ENCODE measurements around the gene SMIM20. TPM values are rescaled to one million over a fixed set of nuclear protein-coding genes. Genes with fewer than 3 reads are reported as not detected.

The SMIM20 gene
- total and polyA plus RNA-seq, 2 experiments from 2014 or later = 56.6 to 82.9 TPM

DNA sequence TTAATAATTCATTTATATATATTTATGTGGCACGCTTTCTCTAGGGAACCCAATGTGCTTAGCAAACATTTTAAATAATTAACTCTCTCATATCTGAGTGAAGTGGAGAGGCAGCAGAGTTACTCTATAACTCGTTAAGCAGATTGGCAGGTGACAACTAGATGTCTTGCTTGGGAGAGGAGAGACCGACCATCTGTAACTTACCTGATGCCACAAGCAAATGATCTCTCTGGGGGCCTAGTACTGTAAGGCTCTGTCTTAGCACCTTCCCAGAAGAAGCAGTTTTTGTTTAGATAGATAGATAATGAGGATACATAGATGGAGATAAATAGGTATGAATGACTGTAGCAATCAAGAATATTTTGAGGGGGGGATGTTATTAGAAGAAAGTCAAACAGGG, 39.4 kb upstream of the SMIM20 start:
- TF ChIP-seq POLR2AphosphoS5 (IDR thresholded peaks at IDR 0.05; ENCODE audit: low read depth) (no peak), NANOG (IDR thresholded peaks at IDR 0.05; ENCODE audit: borderline replicate concordance) (no peak)
- Histone ChIP-seq H3K4me1 (ENCODE audit: insufficient read depth) (peaks cover 10% of the 10 kb centered on the region; the same call in 1 of the 2 replicates), H3K4me3 (no peak overlapping the region), H2AFZ (no peak overlapping the region), H3K9me2 (ENCODE audit: insufficient read depth) (no peaks in the 10 kb centered on the region; the same call in 1 of the 2 replicates), H3K27ac (ENCODE audit: low read depth) (no peak overlapping the region), H3F3A (replicated peaks; ENCODE audit: low read depth) (no peaks in the 10 kb centered on the region), H3K79me2 (replicated peaks; ENCODE audit: insufficient read depth) (no peaks in the 10 kb centered on the region), H3K36me3 (ENCODE audit: insufficient read depth) (no peaks in the 10 kb centered on the region), H4K20me1 (replicated peaks; ENCODE audit: insufficient read depth) (no peaks in the 10 kb centered on the region; the same call in 1 of the 2 replicates), H3K4me2 (no peak overlapping the region), H3K27me3 (ENCODE audit: insufficient read depth) (no peaks in the 10 kb centered on the region)
- no peak for DNase-seq (ENCODE audit: low spot score)
- peaks cover 2% of the 10 kb centered on the region for H3K27me3 Mint-ChIP-seq (ENCODE audit: insufficient read depth, low read depth, poor library complexity)
- ATAC-seq = no peak
- H3K27ac Mint-ChIP-seq = no peak overlapping the region
- H3K9me3 Mint-ChIP-seq = no peaks in the 10 kb centered on the region
- peaks cover 5% of the 10 kb centered on the region; the same call in 2 of the 3 replicates for H3K4me1 Mint-ChIP-seq
- no peaks in the 10 kb centered on the region for H3K36me3 Mint-ChIP-seq (ENCODE audit: low read depth)
- H3K4me3 Mint-ChIP-seq = no peak overlapping the region

DNA sequence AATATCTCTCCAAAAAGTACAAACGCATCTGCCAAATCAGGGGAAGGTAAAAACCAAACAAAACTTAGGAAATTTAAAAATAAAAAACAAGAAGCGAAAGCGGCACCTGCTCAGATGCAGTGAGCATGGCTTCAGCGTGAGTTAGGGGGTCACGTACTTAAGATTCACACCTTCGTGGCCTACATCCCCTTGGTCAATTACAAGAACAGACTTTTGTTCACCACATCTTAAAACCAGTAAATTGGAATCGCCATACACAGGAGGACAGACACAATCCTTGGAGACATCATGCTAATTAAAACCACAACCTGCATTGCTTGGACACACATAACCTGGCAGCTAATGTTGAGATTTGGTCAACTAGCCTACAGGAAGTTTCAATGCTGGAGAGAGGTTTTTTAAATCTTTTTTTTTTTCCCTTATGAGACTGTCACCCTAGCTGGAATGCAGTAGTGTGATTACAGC, 38.7 kb upstream of the SMIM20 start:
- Histone ChIP-seq H3F3A (replicated peaks; ENCODE audit: low read depth) (no peaks in the 10 kb centered on the region), H3K4me1 (ENCODE audit: insufficient read depth) (peaks cover 10% of the 10 kb centered on the region; the same call in 1 of the 2 replicates), H3K27me3 (ENCODE audit: insufficient read depth) (no peaks in the 10 kb centered on the region), H3K4me2 (no peak overlapping the region), H3K79me2 (replicated peaks; ENCODE audit: insufficient read depth) (no peaks in the 10 kb centered on the region), H3K9me2 (ENCODE audit: insufficient read depth) (no peaks in the 10 kb centered on the region; the same call in 1 of the 2 replicates), H2AFZ (no peak overlapping the region), H3K4me3 (no peak overlapping the region), H3K27ac (ENCODE audit: low read depth) (no peak overlapping the region), H3K36me3 (ENCODE audit: insufficient read depth) (no peaks in the 10 kb centered on the region), H4K20me1 (replicated peaks; ENCODE audit: insufficient read depth) (no peaks in the 10 kb centered on the region; the same call in 1 of the 2 replicates)
- ATAC-seq (no peak), DNase-seq (ENCODE audit: low spot score) (no peak)
- TF ChIP-seq JUNB (IDR thresholded peaks at IDR 0.05; ENCODE audit: unreplicated experiment) (no peak), POLR2AphosphoS5 (IDR thresholded peaks at IDR 0.05; ENCODE audit: low read depth) (no peak), ZNF114 (CRISPR knock-in tag; IDR thresholded peaks at IDR 0.05) (no peak), NANOG (IDR thresholded peaks at IDR 0.05; ENCODE audit: borderline replicate concordance) (no peak), ZNF331 (CRISPR knock-in tag; IDR thresholded peaks at IDR 0.05; ENCODE audit: low read depth) (no peak), CREB1 (CRISPR knock-in tag; IDR thresholded peaks at IDR 0.05; ENCODE audit: low read depth) (no peak)
- H3K9me3 Mint-ChIP-seq = no peaks in the 10 kb centered on the region
- H3K4me1 Mint-ChIP-seq = peaks cover 5% of the 10 kb centered on the region; the same call in 2 of the 3 replicates
- H3K27me3 Mint-ChIP-seq (ENCODE audit: insufficient read depth, low read depth, poor library complexity) = peaks cover 4% of the 10 kb centered on the region
- H3K36me3 Mint-ChIP-seq (ENCODE audit: low read depth) = no peaks in the 10 kb centered on the region
- H3K4me3 Mint-ChIP-seq = no peak overlapping the region
- no peak overlapping the region for H3K27ac Mint-ChIP-seq

DNA sequence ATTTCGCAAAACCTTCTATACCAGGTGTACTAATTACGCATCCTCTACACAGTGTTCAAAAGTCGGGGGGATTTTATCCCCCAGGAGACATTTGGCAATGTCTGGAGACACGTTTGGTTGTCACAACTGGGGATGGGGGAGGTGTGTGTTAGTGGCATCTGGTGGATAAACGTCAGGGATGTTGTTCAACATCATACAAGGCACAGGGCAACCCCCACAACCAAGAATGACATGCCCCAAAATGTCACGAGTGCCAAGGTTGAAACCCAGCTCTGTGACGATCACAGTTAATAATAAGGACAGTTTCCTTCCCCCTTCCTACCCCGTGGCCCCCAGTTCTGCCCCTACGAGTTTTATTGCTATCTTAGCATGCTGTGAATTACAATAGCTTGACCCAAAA, 35.3 kb upstream of the SMIM20 start:
- Histone ChIP-seq H3K4me2 (no peak overlapping the region), H3K4me3 (no peak overlapping the region), H3K36me3 (ENCODE audit: insufficient read depth) (no peaks in the 10 kb centered on the region), H3K79me2 (replicated peaks; ENCODE audit: insufficient read depth) (no peaks in the 10 kb centered on the region), H3K27ac (ENCODE audit: low read depth) (no peak overlapping the region), H2AFZ (peak overlapping the region; percentile 73; the same call in 1 of the 2 replicates), H3K27me3 (ENCODE audit: insufficient read depth) (no peaks in the 10 kb centered on the region), H4K20me1 (replicated peaks; ENCODE audit: insufficient read depth) (no peaks in the 10 kb centered on the region; the same call in 1 of the 2 replicates), H3K9me2 (ENCODE audit: insufficient read depth) (no peaks in the 10 kb centered on the region), H3F3A (replicated peaks; ENCODE audit: low read depth) (no peaks in the 10 kb centered on the region), H3K4me1 (ENCODE audit: insufficient read depth) (peaks cover 10% of the 10 kb centered on the region; the same call in 1 of the 2 replicates)
- Mint-ChIP-seq H3K27me3 (ENCODE audit: insufficient read depth, low read depth, poor library complexity) (peaks cover 4% of the 10 kb centered on the region), H3K4me1 (peaks cover 5% of the 10 kb centered on the region; the same call in 2 of the 3 replicates), H3K4me3 (no peak overlapping the region), H3K9me3 (no peaks in the 10 kb centered on the region), H3K27ac (no peak overlapping the region), H3K36me3 (ENCODE audit: low read depth) (no peaks in the 10 kb centered on the region)
- ATAC-seq (no peak), DNase-seq (ENCODE audit: low spot score) (no peak)
- TF ChIP-seq ZNF331 (CRISPR knock-in tag; IDR thresholded peaks at IDR 0.05; ENCODE audit: low read depth) (no peak), ZNF114 (CRISPR knock-in tag; IDR thresholded peaks at IDR 0.05) (no peak), POLR2AphosphoS5 (IDR thresholded peaks at IDR 0.05; ENCODE audit: low read depth) (no peak), JUNB (IDR thresholded peaks at IDR 0.05; ENCODE audit: unreplicated experiment) (no peak), EZH2 (IDR thresholded peaks at IDR 0.05; ENCODE audit: low read depth, unreplicated experiment) (no peak), STAT1 (IDR thresholded peaks at IDR 0.05; ENCODE audit: unreplicated experiment) (no peak)
- TF ChIP-seq, protein P1, sequence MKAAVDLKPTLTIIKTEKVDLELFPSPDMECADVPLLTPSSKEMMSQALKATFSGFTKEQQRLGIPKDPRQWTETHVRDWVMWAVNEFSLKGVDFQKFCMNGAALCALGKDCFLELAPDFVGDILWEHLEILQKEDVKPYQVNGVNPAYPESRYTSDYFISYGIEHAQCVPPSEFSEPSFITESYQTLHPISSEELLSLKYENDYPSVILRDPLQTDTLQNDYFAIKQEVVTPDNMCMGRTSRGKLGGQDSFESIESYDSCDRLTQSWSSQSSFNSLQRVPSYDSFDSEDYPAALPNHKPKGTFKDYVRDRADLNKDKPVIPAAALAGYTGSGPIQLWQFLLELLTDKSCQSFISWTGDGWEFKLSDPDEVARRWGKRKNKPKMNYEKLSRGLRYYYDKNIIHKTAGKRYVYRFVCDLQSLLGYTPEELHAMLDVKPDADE (IDR thresholded peaks at IDR 0.05) = no peak
- TF ChIP-seq, protein P2, sequence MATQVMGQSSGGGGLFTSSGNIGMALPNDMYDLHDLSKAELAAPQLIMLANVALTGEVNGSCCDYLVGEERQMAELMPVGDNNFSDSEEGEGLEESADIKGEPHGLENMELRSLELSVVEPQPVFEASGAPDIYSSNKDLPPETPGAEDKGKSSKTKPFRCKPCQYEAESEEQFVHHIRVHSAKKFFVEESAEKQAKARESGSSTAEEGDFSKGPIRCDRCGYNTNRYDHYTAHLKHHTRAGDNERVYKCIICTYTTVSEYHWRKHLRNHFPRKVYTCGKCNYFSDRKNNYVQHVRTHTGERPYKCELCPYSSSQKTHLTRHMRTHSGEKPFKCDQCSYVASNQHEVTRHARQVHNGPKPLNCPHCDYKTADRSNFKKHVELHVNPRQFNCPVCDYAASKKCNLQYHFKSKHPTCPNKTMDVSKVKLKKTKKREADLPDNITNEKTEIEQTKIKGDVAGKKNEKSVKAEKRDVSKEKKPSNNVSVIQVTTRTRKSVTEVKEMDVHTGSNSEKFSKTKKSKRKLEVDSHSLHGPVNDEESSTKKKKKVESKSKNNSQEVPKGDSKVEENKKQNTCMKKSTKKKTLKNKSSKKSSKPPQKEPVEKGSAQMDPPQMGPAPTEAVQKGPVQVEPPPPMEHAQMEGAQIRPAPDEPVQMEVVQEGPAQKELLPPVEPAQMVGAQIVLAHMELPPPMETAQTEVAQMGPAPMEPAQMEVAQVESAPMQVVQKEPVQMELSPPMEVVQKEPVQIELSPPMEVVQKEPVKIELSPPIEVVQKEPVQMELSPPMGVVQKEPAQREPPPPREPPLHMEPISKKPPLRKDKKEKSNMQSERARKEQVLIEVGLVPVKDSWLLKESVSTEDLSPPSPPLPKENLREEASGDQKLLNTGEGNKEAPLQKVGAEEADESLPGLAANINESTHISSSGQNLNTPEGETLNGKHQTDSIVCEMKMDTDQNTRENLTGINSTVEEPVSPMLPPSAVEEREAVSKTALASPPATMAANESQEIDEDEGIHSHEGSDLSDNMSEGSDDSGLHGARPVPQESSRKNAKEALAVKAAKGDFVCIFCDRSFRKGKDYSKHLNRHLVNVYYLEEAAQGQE (IDR thresholded peaks at IDR 0.05; ENCODE audit: unreplicated experiment) = no peak

Measured in GM23338 (cell line).